ENCODE measurements around the gene ELMO1.

The ELMO1 gene

DNA sequence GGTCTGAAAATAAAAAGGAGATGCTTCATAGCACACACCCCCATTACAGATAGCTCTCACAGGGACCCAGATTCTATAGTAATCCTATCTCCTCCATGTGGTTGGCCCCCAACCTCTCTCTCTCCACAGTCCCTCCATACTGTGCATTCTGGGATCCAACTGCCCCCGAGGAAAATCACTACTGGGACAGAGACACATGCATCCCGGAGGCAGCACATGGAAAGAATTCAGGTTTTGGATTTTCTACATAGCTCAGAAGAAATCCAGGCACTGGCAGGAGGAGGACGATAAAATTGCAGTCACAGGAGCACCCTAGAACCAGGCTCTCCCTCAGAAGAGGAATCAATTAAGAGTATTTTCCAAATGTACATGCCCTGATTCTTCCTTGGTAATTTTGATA is 239.5 kb downstream of the ELMO1 start:
- DNase-seq = no peak

DNA sequence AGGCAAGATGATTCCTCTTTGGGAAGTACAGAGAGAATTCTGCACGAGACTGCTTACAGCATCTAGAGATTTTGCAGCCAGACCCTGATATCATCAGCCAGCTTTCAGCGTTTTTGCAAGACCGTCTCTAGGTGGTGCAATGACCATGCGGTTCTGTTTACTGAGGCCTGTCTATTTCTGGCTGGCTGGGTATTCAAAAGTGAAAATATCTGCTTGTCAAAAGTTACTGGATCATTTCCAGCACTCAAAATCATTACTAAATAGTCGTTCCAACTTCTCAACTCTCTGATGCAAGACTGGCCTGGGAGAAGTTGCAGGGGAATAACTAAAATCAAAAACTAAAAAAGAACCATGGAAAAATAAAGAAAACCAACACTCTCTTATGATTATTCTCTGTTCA is 240.1 kb downstream of the ELMO1 start:
- peak; percentile 14 for DNase-seq

DNA sequence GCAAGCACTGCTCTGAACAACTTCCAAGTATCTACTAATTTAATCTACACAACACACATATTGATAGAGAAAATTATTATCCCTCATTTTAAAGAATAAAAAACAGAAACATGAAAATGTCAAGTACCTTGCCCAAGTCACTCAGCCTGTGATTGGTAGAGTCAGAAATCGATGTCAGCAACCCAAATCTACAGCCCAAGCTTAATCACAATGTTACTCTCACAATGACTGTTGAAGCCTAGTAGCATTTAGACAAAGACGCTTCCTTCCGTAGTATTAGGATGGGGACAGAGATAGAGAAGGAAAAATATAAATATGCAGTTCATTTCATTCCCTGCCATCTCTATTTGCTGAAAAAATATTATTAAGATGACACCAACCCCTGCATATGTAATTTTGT is 242.5 kb downstream of the ELMO1 start:
- DNase-seq = no peak

DNA sequence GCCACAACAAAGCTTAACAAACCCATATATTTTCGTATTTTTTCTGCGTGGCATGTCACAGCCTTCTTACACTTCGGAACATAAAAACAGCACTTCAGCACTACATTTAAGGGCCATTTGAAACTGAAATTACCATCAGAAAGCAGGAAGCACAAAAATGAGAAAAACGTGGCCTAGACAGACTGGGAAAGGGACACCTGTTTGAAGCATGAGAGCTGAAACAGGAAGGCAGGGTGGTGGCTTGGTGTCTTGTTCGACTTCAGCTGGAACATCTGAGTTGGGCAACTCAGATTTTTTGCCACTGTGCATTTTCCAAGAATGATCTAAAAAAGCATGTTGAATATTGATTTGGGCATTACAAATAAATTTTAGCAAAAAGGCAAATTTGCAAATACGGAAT is 243.2 kb downstream of the ELMO1 start:
- DNase-seq = no peak

DNA sequence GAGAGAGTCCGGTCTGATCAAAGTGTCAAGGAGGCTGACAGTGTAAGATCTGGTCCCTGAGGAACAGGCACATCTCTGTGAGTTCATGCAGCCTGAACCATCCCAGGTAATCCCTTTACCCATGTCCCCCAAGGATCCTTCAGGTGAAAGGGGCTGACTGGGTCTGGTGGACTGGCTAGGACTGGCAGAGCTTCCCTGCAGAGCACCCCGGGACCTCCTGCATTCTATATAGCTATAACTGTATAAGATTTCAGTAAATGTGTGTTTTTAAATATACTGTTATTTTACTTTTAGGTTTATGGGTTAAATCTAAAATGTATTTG is 246.8 kb downstream of the ELMO1 start:
- DNase-seq = no peak

DNA sequence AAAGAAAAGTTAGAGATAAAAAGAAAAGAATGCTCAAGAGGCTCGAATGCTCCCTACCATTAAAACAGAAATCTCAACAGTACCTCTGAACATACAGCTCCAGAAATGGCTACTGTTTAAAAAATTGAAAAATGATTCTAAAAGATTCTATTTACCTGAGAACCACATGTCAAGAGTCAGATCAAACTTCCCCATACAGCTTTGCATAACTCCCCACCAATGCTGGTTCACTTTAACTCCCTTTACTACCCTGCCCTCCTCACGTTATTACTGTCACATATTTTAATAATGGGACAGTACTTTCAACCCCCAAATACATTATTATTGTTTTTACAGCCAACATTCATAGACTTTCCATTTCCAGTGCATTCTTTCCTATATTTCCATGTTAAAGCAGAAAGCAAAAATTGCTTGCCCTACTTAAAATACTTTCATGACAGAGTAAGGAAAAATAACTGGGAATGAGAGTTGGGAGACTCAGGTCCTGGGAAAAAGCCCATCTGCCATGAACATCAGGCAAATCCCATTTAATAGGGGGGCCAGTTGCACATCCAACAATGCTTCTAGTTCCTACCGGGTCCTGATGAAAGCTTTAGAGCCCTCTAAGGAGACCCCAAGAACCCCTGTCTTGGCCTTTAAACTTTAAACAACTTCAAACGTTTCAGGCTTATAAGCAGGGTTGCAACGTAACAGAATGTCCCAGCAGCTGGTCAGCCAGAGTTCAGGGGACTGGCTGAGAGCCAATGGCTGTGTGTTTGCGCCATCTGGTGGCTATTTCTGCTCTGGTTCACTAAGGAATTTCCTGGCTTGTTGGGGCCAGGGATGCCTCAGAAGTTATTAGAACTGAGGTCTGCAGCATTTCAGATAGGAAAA is 247.4 kb downstream of the ELMO1 start:
- peak; percentile 55 for DNase-seq

DNA sequence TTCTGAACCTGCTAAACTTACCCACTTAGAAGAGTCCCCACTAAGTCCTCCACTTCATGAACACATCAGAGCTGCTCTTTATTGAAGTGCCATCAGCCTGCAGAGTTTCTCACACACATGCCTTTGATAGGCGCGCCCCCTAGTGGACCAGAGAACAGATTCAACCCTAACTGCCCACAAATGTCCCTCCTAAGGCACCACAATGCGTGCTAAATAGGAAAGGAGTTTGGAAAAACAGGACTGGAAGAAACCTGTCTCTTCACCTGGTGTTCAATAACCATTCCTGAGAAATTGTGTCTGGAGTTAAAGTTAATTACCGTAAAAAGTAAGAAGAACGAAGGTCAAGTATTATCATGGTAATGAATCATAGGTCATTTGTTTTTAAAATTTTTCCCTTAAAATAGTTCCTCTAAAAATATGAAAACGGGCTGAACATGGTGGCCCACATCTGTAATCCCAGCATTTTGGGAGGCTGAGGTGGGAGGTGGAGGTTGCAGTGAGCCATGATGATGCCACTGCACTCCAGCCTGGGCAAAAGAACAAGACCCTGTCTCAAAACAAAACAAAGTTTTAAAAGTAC is 249.7 kb downstream of the ELMO1 start:
- peak; percentile 58 for DNase-seq

DNA sequence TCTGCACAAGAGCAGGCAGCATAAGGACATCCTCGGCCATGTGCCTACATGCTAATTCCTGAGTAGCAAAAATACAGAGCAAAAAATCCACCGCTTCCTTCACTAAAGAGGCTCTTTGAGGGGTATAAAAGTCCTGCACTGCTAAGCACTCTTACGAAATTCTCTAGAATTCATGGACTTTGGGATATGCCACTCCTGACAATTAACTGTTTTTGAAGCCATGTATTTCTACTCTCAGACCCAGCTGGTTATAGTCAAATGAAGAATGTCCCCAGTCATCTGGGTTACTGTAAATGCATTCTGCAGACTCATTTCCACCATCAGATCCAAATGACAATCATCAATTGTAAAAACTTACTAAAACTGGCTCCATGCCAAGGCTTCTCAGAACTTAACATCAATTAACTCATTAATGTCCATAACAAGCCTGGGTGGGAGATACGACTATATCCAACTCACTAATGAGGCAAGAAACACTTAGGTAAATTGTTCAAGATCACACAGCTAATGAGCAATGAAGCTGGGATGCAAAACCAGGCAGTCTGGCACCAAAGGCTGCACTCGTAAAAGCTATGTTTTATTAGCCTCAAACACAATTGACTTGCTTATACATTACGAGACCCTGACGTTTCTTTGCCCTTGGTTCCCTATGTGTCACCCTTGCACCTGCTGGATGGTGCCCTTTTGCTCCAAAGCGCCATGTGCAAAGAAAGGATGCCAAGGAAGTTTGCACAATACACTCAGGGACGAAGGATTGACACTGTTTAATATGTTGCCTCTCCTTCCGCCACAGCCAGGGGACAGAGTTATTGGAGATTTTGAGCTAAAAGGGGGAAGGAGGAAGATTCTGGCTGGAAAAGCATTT is 250.4 kb downstream of the ELMO1 start:
- no peak for DNase-seq

DNA sequence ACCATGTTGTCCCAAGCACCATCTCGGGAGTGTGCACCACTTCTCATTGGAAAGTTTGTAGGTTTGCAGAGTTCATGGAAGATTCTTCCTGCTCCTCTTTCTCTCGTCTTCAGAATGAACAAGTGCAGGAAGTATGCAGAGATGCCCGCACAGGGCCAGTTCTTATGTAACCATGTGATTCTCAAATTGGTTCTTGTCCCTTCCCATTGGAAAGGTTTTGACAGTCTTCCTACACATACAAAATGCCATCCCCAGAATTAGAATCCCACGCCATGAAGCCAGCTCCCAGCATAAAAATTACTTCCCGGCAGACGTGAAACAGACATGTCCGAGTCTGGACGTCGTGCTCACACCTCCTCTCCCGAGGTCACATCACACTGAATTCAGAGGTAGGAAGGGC is 251.6 kb downstream of the ELMO1 start:
- DNase-seq = no peak

DNA sequence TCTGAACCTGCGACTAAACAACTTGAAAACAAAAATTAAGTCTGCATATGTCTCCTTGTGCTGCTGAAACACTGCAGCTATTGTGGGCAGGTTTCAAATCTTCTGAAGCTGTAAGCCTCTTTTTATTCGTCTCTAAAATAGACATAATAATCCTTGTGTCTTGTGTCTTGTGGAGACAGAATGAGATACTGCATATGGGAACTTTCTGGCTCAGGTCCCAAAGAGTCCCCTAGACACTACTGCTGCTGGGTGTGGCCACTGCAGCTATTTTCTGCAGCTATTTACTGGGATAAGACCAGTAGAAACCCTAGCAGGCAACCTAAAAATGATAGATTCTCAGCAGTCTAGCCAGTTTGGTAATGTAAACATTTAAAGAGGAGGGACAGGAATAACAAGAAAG is 252.0 kb downstream of the ELMO1 start:
- no peak for DNase-seq

DNA sequence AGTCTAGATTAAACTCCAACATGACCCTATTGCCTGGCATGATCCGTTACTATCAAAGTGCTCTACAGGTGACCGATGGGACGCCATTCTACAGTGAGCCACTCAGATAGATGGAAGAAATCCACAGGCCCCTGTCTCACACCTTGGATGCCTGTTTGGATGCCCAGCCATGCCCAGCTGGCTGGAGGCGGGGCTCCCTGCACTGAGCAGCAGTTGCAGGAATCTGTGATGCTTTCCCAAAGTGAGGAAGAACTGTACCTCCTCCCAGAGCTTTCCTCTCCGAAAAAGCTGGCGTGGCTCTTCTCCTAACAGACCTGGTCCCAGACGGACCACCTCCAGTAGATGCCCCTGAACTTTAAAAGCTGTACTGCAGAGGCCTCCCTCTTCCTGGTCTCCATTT is 253.3 kb downstream of the ELMO1 start:
- DNase-seq = no peak

DNA sequence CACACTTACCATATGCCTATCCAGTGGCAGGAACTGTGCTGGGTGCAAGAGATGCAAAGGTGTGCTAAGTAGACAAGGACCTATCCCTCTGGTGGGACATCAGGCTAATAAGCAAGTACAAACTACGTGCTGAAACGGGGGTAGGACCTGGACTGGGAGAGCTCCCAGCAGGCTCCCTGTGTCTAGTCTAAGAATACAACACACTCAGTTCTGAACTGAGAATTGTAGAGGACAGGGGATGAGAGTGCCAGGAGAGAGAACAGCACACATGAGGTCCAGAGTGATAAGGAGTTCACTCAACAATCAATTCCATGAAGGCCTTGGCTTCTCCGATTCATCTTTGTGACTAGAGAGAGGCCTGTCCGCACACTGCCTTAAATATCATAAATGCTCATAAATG is 253.7 kb downstream of the ELMO1 start:
- DNase-seq = no peak

DNA sequence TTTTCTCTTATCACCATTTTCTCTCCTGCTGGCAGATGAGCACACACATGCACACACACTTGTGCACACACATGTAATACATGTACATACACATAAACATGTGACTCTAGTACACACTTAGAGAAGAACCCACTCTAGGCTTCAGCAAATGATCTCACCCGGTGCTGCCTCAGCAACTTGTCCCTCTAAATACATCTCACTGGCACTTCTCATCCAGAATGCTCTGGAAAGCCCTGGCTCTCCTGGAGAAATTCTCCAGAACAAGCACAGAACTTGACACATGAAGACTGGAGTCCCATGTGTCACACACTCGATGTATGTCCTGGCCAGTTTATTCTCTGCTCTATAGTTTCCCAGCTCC is 254.9 kb downstream of the ELMO1 start:
- DNase-seq = no peak

DNA sequence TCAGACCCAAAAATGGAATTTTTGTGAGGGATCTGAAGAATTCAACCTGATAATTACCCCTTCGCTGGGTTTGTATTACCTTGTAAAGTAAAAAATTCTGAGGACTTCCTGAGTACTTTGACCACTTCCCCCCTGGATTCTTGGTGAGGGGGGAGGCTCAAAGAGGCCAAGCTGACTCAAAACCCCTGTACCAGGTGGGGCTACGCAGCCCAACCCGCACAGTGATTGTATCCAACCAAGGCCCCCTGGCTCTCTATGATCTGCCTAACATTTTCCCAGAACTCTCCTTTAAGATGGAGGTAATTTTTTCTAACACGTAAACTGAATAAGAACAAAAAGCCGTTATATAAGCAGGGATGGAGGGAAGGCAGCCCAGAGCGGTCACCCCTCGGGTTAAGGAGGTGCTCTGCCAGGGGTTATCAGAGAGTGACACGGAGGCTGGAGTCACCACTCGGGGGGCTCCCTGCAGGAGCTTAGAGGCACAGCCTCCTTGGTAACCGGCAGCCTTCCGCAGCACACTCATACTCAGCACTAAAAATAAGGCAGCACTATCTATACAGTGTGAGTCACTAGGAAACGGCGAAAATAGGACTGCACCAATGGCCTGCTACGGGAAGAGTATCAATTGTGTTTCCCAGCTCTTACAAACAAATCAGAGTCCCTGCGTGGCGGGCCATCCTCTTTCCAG is 255.4 kb downstream of the ELMO1 start:
- DNase-seq = no peak

DNA sequence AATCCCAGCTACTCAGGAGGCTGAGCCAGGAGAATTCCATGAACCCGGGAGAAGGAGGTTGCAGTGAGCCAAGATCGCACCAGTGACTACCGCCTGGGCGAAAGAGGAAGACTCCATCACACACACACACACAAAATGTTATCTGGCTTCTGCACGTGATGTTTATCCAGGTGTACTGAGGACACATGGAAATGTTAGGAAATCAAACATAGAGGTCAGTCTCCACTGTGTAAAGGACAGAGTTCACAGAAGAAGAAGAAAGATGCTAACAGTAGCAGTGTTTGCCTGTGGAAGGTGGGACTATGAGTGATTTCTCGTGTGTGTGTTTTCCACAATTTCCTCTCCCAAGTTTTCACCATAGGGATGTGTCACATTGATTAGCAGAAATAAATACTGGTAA is 256.9 kb downstream of the ELMO1 start:
- DNase-seq = no peak

DNA sequence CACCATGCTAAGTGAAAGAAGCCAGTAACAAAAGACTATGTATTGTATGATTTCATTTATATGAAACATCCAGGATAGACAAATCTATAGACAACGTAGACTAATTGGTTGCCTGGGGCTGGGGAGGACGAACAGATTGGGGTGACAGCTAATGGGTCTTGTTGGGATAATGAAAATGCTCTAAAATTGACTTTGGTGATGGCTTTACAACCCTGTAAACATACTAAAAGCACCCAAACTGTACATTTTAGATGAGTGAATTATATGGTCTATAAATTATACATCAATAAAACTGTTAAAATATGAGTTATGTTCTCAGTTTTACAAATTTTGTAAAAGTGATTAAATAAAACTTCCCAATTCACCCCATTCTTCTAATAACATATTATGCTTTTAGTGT is 261.5 kb downstream of the ELMO1 start:
- DNase-seq = no peak

DNA sequence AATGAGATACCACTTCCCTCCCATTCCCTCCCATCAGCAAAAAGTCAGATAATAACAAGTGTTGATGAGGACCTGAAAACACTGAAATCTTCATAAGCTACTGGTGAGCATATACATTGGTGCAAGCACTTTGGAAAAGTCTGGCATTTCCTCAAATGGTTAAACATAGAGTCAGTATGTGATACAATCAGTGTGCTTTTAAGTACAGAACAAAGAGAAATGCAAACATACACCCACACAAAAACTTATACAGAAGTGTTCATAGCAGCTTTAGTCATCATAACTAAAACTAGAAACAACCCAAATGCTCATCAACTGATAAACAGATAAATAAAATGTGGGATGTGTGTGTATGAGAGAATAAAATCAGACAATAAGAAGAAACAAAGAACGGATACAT is 261.9 kb downstream of the ELMO1 start:
- DNase-seq = no peak

DNA sequence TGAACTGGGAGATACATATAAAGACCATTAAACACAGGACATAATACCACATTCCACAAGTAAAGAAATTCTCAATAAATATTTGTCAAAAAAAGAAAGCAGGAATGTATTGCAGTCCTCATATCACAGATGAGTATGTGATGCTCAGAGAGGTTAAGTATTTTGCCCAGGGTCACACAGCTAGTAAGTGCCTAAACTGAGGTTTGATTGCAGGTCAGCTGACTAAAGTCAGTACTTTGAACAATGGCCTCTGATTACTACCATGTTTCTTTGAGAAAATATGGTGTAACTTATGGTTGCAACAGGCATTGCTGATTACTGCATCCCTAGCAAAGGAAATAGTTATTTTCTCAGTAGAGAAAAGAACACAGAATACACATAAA is 267.1 kb downstream of the ELMO1 start:
- DNase-seq = no peak

DNA sequence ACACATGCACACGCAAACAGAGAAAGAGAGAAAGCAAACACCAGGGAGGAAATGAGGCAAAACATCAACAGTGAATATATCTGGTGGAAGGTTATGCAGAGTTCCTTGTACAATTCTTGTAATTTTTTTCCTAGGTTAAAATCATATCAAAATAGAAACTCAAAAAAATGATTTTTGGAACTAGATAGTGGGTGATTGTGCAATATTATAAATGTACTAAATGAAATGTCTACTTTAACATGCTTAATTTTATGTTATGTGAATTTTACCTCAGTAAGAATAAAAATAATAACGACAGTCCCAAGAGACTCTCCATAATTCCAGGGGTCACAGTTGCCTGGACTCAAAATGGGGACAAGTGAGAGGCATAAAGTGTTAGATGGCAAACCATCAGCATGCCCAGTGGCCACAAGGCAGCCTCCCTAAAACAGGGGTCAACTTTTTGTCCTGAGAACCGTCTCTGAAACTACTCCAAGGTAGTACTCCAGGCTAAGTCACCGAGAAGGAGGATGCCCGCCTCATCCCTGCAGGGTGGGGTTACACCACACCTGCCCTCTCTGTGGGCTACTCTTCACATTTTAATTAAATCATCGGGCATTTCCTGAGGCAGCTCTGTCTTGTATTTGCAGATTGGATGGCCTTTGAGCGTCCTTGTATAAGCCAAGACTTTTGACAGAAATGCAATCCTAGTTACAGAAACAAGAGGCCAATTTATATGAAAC is 267.7 kb downstream of the ELMO1 start:
- no peak for DNase-seq

DNA sequence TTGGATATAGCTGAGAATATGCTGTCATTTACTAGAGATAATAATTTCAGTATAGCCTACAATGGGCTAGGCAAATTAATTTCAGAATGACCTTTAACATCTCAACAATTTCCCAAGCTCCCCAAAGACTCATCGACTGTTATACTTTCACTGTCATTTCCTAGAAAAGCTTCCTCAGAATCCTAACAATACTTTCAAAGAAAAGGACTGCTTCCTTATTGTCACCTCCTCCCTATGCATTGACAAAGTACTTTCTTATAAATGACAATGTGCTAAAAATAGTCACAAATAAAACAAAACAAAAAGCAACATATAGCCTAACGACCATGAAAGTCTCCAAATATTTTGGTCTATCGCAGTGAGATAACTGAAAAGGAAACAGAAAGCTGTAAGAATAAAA is 272.6 kb downstream of the ELMO1 start:
- DNase-seq = no peak

DNA sequence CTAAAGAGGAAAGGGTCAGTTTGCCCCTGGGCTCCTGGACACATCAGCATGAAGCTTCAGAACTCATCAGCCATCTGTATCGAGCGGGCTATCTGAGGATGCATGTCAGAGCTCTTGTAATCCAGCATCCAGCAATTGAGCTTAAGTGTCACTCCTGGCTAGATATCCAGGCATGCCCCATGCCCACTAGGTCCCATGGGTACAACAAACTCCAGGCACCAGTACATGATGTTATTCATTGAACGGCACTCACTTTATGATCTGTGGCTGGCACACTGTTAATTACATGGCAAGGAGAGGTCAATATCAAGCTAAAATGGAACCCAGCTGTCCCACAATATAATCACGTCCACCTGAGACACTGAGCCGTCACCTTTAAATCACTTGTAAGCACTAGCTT is 274.2 kb downstream of the ELMO1 start:
- no peak for DNase-seq

DNA sequence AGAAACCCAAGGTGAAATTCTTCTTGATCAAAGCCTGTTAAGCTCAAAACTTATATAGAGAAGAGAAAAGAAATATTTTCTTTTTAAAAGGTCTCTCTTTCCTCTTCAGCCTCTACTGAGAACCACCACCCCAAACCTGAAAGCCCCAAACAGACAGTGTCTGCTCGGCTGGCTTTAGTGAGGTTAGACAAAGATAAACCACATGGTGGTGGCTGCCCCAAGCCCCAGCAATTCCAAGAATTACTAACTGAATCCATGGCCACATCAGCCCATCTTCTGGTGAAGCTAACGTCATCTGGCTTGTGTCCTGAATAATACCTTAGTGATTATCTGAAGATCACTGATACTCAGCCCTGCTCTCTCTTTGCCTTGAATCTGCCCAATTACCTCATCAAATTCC is 275.0 kb downstream of the ELMO1 start:
- no peak for DNase-seq

DNA sequence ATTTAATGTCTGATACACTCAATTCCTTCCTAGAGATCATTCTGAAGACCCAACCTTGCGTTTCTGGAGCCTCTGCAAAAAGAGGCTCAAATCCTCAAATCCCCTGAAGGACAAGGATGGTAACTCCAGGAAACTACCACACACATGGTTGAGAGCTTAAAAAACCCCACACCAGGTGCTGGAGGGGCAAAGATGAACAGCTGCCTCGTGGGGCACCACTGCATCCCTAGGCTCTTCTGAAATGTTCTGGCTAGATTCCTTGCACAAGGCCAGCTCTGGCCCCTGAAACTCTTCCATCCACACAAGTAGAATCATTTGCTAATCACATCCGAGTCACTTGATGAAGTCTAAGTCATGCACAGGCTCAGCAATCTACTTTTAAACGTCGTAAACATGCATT is 286.6 kb downstream of the ELMO1 start:
- no peak for DNase-seq

Data from EL (cell line).